Hepatocyte (in vitro differentiated cells): ENCODE measurements around the gene C1orf21. TPM values are rescaled to one million over a fixed set of nuclear protein-coding genes. Genes with fewer than 3 reads are reported as not detected.

Source experiments
- DNase-seq: peaks from one replicate; pipeline ENCODE4 v3.0.0-alpha.2; 2016; ENCODE audit warnings: low spot score
- H2AFZ ChIP-seq: fragments of 200-600 bp; sonication (generic); 2 replicates; pipeline ENCODE4 v1.6.0; 2016; ENCODE audit warnings: antibody characterized with exemption, mild to moderate bottlenecking
- H3K27ac ChIP-seq: fragments of 200-600 bp; sonication (generic); 2 replicates; pipeline ENCODE4 v1.5.1; 2016; ENCODE audit warnings: mild to moderate bottlenecking
- H3K27me3 ChIP-seq: fragments of 200-600 bp; sonication (generic); 2 replicates; pipeline ENCODE4 v1.6.1; 2016
- H3K36me3 ChIP-seq: fragments of 200-600 bp; sonication (generic); replicated peaks from 2 replicates; pipeline ENCODE4 v1.5.1; 2016; ENCODE audit warnings: low read depth; ENCODE audit not compliant: insufficient read depth
- H3K4me1 ChIP-seq: fragments of 200-600 bp; sonication (generic); 2 replicates; pipeline ENCODE4 v1.5.1; 2016; ENCODE audit warnings: mild to moderate bottlenecking, moderate library complexity; ENCODE audit not compliant: insufficient read depth
- H3K4me2 ChIP-seq: fragments of 200-600 bp; sonication (generic); 2 replicates; pipeline ENCODE4 v1.6.0; 2016
- H3K4me3 ChIP-seq: fragments of 200-600 bp; sonication (generic); 2 replicates; pipeline ENCODE4 v1.5.1; 2016; ENCODE audit warnings: mild to moderate bottlenecking
- H3K79me2 ChIP-seq: fragments of 200-600 bp; sonication (generic); 2 replicates; pipeline ENCODE4 v1.6.0; 2017; ENCODE audit warnings: mild to moderate bottlenecking
- H3K9me2 ChIP-seq: fragments of 200-600 bp; sonication (generic); replicated peaks from 2 replicates; pipeline ENCODE4 v1.6.0; 2017; ENCODE audit warnings: mild to moderate bottlenecking; ENCODE audit not compliant: insufficient read depth
- H3K9me3 ChIP-seq: fragments of 200-600 bp; sonication (generic); 2 replicates; pipeline ENCODE4 v1.5.1; 2016; ENCODE audit warnings: low read depth, mild to moderate bottlenecking
- H4K20me1 ChIP-seq: fragments of 200-600 bp; sonication (generic); 2 replicates; pipeline ENCODE4 v1.6.0; 2016; ENCODE audit warnings: mild to moderate bottlenecking; ENCODE audit not compliant: insufficient read depth, poor library complexity, severe bottlenecking
- EZH2 ChIP-seq: fragments of 200-600 bp; sonication (generic); IDR thresholded peaks from 2 replicates; pipeline ENCODE4 v1.6.1; 2016; ENCODE audit warnings: antibody characterized with exemption, mild to moderate bottlenecking, borderline replicate concordance
- EZH2phosphoT487 ChIP-seq: fragments of 200-600 bp; sonication (generic); IDR thresholded peaks from one replicate; pipeline ENCODE4 v1.6.1; 2018; ENCODE audit warnings: antibody characterized with exemption, mild to moderate bottlenecking, low read depth, moderate library complexity; ENCODE audit not compliant: unreplicated experiment, severe bottlenecking
- WGBS: methylation state at CpG from one replicate; pipeline ENCODE4 v1.1.6; 2016; ENCODE audit warnings: low lambda C conversion rate; ENCODE audit errors: missing lambda C conversion rate; 5-methylcytosine and 5-hydroxymethylcytosine counted together
- polyA plus RNA-seq: library from polyadenylated mRNA; unstranded; fragments of >200 nt; fragmentation: Nextera tagmentation; extraction: Ambion mirVana; gene quantifications from 2 replicates; pipeline ENCODE4 v1.2.1, GENCODE V29; 2016
- total RNA-seq: library from RNA; depleted of rRNA; stranded (reverse); fragments of >200 nt; gene quantifications from 2 replicates; pipeline ENCODE4 v1.2.3, GENCODE V29; 2014
- TF ChIP-seq, protein P1 (sequence below): fragments of 200-600 bp; sonication (generic); IDR thresholded peaks from 2 replicates; pipeline ENCODE4 v1.5.1; 2016; ENCODE audit warnings: antibody characterized with exemption, mild to moderate bottlenecking; ENCODE audit not compliant: poor library complexity

C1orf21 gene
- total and polyA plus RNA-seq, 2 experiments from 2014 or later, result 26.9 to 37.9 TPM

DNA sequence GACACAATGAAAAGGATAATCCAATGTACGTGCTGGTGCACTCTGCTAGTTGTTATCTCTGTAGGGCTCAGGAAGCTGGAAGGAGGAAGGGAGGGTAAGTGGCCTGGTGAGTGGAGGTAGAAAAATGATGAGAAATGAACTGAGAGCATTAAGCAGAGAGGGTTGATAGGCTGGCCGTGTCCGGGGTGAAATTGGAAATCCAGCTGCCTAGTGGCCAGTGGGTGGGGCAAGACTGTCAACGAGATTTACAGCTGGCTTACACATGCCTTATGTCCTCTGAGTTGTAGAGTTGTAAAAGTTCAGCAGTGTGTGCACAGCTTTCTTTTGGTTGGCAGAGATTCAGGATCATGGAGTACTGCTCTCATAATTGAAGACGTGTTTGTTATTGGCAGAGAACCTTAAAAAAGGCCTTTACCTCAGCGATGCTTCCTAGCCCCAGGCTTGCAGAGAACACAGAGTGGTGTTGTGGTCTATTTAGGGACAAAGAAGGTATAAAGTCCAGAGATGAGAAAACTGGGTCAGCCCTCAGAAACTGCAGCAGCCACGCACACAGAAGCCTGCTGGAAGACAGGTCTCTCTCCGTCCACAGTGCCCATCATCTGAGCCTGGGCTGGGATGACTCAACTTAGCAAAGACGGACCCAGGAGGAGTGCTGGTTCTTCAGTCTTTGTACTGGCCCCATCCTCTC, 235.5 kb downstream of the C1orf21 start:
- peak overlapping the region; percentile 88 for H3K27ac ChIP-seq
- H3K36me3 ChIP-seq, result no peaks in the 10 kb centered on the region
- 32% methylated on average over 9 of the region's 9 CpGs for whole genome bisulfite sequencing
- peak overlapping the region; percentile 60 for H3K4me2 ChIP-seq
- H3K4me1 ChIP-seq, result peaks cover 26% of the 10 kb centered on the region
- TF ChIP-seq, protein P1, sequence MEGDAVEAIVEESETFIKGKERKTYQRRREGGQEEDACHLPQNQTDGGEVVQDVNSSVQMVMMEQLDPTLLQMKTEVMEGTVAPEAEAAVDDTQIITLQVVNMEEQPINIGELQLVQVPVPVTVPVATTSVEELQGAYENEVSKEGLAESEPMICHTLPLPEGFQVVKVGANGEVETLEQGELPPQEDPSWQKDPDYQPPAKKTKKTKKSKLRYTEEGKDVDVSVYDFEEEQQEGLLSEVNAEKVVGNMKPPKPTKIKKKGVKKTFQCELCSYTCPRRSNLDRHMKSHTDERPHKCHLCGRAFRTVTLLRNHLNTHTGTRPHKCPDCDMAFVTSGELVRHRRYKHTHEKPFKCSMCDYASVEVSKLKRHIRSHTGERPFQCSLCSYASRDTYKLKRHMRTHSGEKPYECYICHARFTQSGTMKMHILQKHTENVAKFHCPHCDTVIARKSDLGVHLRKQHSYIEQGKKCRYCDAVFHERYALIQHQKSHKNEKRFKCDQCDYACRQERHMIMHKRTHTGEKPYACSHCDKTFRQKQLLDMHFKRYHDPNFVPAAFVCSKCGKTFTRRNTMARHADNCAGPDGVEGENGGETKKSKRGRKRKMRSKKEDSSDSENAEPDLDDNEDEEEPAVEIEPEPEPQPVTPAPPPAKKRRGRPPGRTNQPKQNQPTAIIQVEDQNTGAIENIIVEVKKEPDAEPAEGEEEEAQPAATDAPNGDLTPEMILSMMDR, result no peak
- no peak for TF ChIP-seq EZH2phosphoT487
- no peak for TF ChIP-seq EZH2
- H4K20me1 ChIP-seq, result no peaks in the 10 kb centered on the region
- no peaks in the 10 kb centered on the region for H3K9me3 ChIP-seq
- H3K4me3 ChIP-seq, result no peak overlapping the region
- no peaks in the 10 kb centered on the region for H3K9me2 ChIP-seq
- no peaks in the 10 kb centered on the region for H3K79me2 ChIP-seq
- no peaks in the 10 kb centered on the region for H3K27me3 ChIP-seq
- H2AFZ ChIP-seq, result no peak overlapping the region
- DNase-seq, result peak; percentile 81

DNA sequence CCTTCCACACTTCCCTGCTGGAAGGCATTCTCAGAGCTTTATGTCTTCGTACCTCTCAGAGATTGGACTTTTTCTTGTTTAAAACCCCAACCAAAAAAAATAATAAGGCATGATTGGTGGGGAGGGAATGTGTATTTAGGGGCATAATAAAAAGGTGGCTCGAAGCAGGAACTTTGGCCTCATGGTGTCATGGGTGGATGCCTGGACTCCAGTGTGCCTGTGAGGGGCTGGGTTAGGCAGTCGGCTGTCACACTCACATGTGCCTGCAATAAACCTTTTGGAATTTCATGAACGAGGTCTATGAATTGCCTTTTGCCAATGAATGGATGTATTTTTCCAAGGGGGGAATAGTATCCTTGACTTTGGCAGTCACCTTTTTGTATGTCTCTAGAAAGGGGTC, 236.6 kb downstream of the C1orf21 start:
- peak overlapping the region; percentile 76 for H3K27ac ChIP-seq
- 75% methylated on average over 4 of the region's 4 CpGs for WGBS
- peaks cover 26% of the 10 kb centered on the region for H3K4me1 ChIP-seq

GRCh38 chr1:184624051-184624450, 237.2 kb downstream of the C1orf21 start:
- DNase-seq, result no peak
- Histone ChIP-seq H3K27me3 (no peaks in the 10 kb centered on the region), H3K79me2 (no peaks in the 10 kb centered on the region), H3K4me2 (no peak overlapping the region), H3K4me1 (peaks cover 26% of the 10 kb centered on the region), H3K4me3 (no peak overlapping the region), H3K9me2 (no peaks in the 10 kb centered on the region), H3K36me3 (no peaks in the 10 kb centered on the region), H4K20me1 (no peaks in the 10 kb centered on the region), H2AFZ (no peak overlapping the region), H3K9me3 (no peaks in the 10 kb centered on the region), H3K27ac (no peak overlapping the region)
- no peak for TF ChIP-seq EZH2
- TF ChIP-seq, protein P1, result no peak
- no peak for TF ChIP-seq EZH2phosphoT487
- 90% methylated on average over 2 of the region's 2 CpGs for WGBS

More for the DNA sequence above, 236.6 kb downstream of the C1orf21 start:
- Histone ChIP-seq H3K79me2 (no peaks in the 10 kb centered on the region), H3K36me3 (no peaks in the 10 kb centered on the region), H3K4me2 (no peak overlapping the region), H4K20me1 (no peaks in the 10 kb centered on the region), H2AFZ (no peak overlapping the region), H3K9me2 (no peaks in the 10 kb centered on the region), H3K9me3 (no peaks in the 10 kb centered on the region), H3K27me3 (no peaks in the 10 kb centered on the region), H3K4me3 (no peak overlapping the region)
- no peak for DNase-seq
- TF ChIP-seq EZH2phosphoT487 (no peak), EZH2 (no peak)
- TF ChIP-seq, protein P1, result no peak
